GM12878 (cell line): ENCODE results near the gene RASGRF2. TPM values are rescaled to one million over a fixed set of nuclear protein-coding genes. Genes with fewer than 3 reads are reported as not detected.

Experiments used
- ATAC-seq: fragments of 200-7000 bp; cut with Tn5 transposase; 3 replicates; pipeline ENCODE4 v1.9.1; 2020; ENCODE audit warnings: mild to moderate bottlenecking, moderate library complexity
- BruUV-seq: library from RNA; stranded (reverse); fragments of 400-500 nt; replicated peaks from 2 replicates; lab custom pipeline; 2021; lab: Mats Ljungman, UMichigan
- CTCF ChIA-PET: fragments of 300-600 bp; sonication (Branson Sonifier 250); formaldehyde crosslinking; extraction: SDS; loops from one replicate; lab custom pipeline; 2021; ENCODE audit warnings: inconsistent platforms; lab: Yijun Ruan, JAX
- POLR2A ChIA-PET: fragments of 350-600 bp; formaldehyde crosslinking; extraction: SDS; loops from one replicate; lab custom pipeline; 2021; ENCODE audit warnings: inconsistent platforms; lab: Charles Lee
- RAD21 ChIA-PET: fragments of 300-600 bp; sonication (Branson Sonifier 250); formaldehyde crosslinking; loops from one replicate; lab custom pipeline; 2023; ENCODE audit warnings: antibody characterized with exemption; ENCODE audit not compliant: unreplicated experiment; lab: Charles Lee
- SMC1A ChIA-PET: fragments of 300-600 bp; sonication (Branson Sonifier 250); formaldehyde crosslinking; loops from one replicate; lab custom pipeline; 2023; ENCODE audit not compliant: unreplicated experiment, uncharacterized antibody; lab: Charles Lee
- DNase-seq: peaks from one replicate; pipeline ENCODE4 v3.0.0-alpha.2; 2011; ENCODE audit warnings: low read depth, low spot score
- FAIRE-seq: peaks from 3 replicates; lab custom pipeline; 2011; peaks lifted over from hg19 to GRCh38; lab: Jason Lieb, UNC
- H2AFZ ChIP-seq: 2 replicates; pipeline ENCODE4 v1.6.0; 2011; ENCODE audit warnings: low read depth, low read length, control low read depth; ENCODE audit not compliant: control insufficient read depth
- H3K27ac ChIP-seq: 2 replicates; pipeline ENCODE4 v1.5.1; 2011; ENCODE audit warnings: control low read depth; ENCODE audit not compliant: control insufficient read depth, insufficient read depth
- H3K27me3 ChIP-seq, 2 experiments: replicated peaks in 1 of 2; 2 replicates each; pipeline versions ENCODE4 v1.6.0 to v1.6.1; 2011; ENCODE audit warnings: low read length in 1 of 2; ENCODE audit not compliant: control insufficient read depth in 2 of 2, insufficient read depth in 2 of 2
- H3K36me3 ChIP-seq, 2 experiments: 2 replicates each; pipeline ENCODE4 v1.5.1; 2011; ENCODE audit warnings: low read length in 1 of 2; ENCODE audit not compliant: control insufficient read depth in 2 of 2, insufficient read depth in 2 of 2
- H3K4me1 ChIP-seq: 2 replicates; pipeline ENCODE4 v1.6.1; 2011; ENCODE audit warnings: mild to moderate bottlenecking, low read length, moderate library complexity, mixed read lengths; ENCODE audit not compliant: control insufficient read depth, insufficient read depth
- H3K4me2 ChIP-seq: 2 replicates; pipeline ENCODE4 v1.6.0; 2011; ENCODE audit warnings: control low read depth; ENCODE audit not compliant: control insufficient read depth, insufficient read depth
- H3K4me3 ChIP-seq: fragments of 200-600 bp; sonication (generic); 2 replicates; pipeline ENCODE4 v1.5.1; 2016
- H3K79me2 ChIP-seq: 2 replicates; pipeline ENCODE4 v1.6.0; 2011; ENCODE audit warnings: low read length; ENCODE audit not compliant: control insufficient read depth, insufficient read depth
- H3K9ac ChIP-seq: 2 replicates; pipeline ENCODE4 v1.8.0; 2011; ENCODE audit warnings: low read length, control low read depth, mixed read lengths; ENCODE audit not compliant: control insufficient read depth, insufficient read depth
- H3K9me3 ChIP-seq: replicated peaks from 3 replicates; pipeline ENCODE4 v1.5.1; 2011; ENCODE audit warnings: mild to moderate bottlenecking, low read length; ENCODE audit not compliant: control insufficient read depth, insufficient read depth
- H4K20me1 ChIP-seq: 2 replicates; pipeline ENCODE4 v1.6.0; 2011; ENCODE audit not compliant: control insufficient read depth, insufficient read depth
- ETV6 ChIP-seq, 2 experiments: fragments of 450-650 bp in 1 of 2; IDR thresholded peaks in 1 of 2; conservative IDR thresholded peaks in 1 of 2; 2 replicates each; pipeline ENCODE4 v1.6.1; 2014; ENCODE audit warnings: antibody characterized with exemption in 1 of 2, borderline replicate concordance in 1 of 2, low read depth in 1 of 2, mild to moderate bottlenecking in 1 of 2, moderate library complexity in 1 of 2
- LARP7 ChIP-seq: fragments of 450-650 bp; IDR thresholded peaks from 2 replicates; pipeline ENCODE4 v1.6.1; 2017; ENCODE audit warnings: mild to moderate bottlenecking
- MEF2A ChIP-seq: IDR thresholded peaks from 2 replicates; pipeline ENCODE4 v1.6.1; 2011; ENCODE audit warnings: low read depth, mild to moderate bottlenecking, low read length, moderate library complexity; ENCODE audit not compliant: insufficient read depth
- POLR2A ChIP-seq: IDR thresholded peaks from 2 replicates; pipeline ENCODE4 v1.6.1; 2011; ENCODE audit warnings: low read depth, mild to moderate bottlenecking, low read length
- RAD51 ChIP-seq: fragments of 450-650 bp; IDR thresholded peaks from 2 replicates; pipeline ENCODE4 v1.6.1; 2016; ENCODE audit warnings: moderate library complexity, mild to moderate bottlenecking, inconsistent platforms
- TAF1 ChIP-seq: IDR thresholded peaks from 2 replicates; pipeline ENCODE4 v1.6.1; 2011; ENCODE audit warnings: mild to moderate bottlenecking, low read depth, low read length, borderline replicate concordance
- WGBS: methylation state at CpG from one replicate; pipeline ENCODE4 v1.1.6; 2016; ENCODE audit warnings: low lambda C conversion rate; ENCODE audit not compliant: insufficient replicate concordance, insufficient coverage; ENCODE audit errors: missing lambda C conversion rate; 5-methylcytosine and 5-hydroxymethylcytosine counted together
- in situ Hi-C: fragments of 300-500 bp; cut with MboI; formaldehyde crosslinking; loops from 9 replicates; pipeline ENCODE4 v1.14.3; 2018; ENCODE audit warnings: mixed read lengths
- intact Hi-C: fragments of 100-400 bp; cut with micrococcal nuclease; formaldehyde crosslinking; loops from one replicate; pipeline ENCODE4 v1.14.2; 2022; ENCODE audit not compliant: unreplicated experiment
- polyA plus RNA-seq, 11 experiments: library from polyadenylated mRNA; depleted of rRNA in 4 of 11; unstranded in 6 of 11; stranded (reverse) in 5 of 11; fragments of >200 nt; fragmentation: Nextera tagmentation in 4 of 11; fragmentation: Illumina TruSeq in 1 of 11; extraction: Ambion mirVana in 4 of 11; extraction: Trizol in 1 of 11; gene quantifications; 1 replicate in 1 of 11; 2 replicates in 10 of 11; pipeline versions ENCODE4 v1.2.1 to v1.2.3, GENCODE V29; 2011 to 2016; ENCODE audit warnings: inconsistent platforms in 2 of 11, missing spikeins in 2 of 11, low read depth in 1 of 11
- total RNA-seq, 4 experiments: library from RNA; depleted of rRNA in 3 of 4; stranded (reverse); fragments of >200 nt in 3 of 4; fragmentation: Illumina TruSeq in 1 of 4; extraction: Trizol in 1 of 4; gene quantifications; 2 replicates each; pipeline versions ENCODE4 v1.2.1 to v1.2.3, GENCODE V29; 2013 to 2021
- TF ChIP-seq, protein P1 (sequence below): IDR thresholded peaks from 2 replicates; pipeline ENCODE4 v1.6.1; 2011; ENCODE audit warnings: mild to moderate bottlenecking, low read depth, low read length, moderate library complexity; ENCODE audit not compliant: insufficient replicate concordance
- TF ChIP-seq, protein P2 (sequence below): IDR thresholded peaks from 2 replicates; pipeline ENCODE4 v1.6.1; 2012; ENCODE audit warnings: low read length, inconsistent platforms

The RASGRF2 gene
- total and polyA plus RNA-seq, 10 of the 15 experiments (the other 5 are each of a cell fraction or from before 2014, with no cell fraction given) = 0.05 to 0.24 (median 0.07) TPM

DNA sequence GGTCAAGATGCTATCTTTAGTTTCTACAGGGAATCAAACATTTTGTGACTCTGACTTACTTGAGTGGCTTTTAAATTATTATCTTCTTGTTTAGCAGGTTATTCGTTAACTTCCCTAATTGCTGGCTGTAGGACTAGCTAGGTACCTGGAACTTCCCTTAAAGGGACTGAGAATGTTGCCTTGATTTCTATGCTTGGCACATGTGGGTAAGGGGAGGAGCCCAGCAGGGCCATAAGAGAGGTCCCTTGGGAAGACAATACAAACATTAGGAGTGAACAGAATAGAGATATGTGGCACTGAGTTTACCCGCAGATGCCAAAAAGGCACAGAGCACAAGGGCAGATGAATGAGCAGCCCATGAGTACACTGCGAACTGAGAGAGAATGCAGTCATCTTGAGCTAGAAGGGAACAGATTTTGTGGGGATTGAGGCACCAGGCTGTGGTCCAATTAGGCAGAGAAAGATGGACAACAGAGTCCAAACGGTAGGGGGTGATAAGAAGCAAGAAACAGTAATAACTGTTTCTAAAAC is 282.8 kb downstream of the RASGRF2 start (continued):
- TF ChIP-seq, protein P1, sequence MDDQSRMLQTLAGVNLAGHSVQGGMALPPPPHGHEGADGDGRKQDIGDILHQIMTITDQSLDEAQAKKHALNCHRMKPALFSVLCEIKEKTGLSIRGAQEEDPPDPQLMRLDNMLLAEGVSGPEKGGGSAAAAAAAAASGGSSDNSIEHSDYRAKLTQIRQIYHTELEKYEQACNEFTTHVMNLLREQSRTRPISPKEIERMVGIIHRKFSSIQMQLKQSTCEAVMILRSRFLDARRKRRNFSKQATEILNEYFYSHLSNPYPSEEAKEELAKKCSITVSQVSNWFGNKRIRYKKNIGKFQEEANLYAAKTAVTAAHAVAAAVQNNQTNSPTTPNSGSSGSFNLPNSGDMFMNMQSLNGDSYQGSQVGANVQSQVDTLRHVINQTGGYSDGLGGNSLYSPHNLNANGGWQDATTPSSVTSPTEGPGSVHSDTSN = no peak
- TF ChIP-seq, protein P2, sequence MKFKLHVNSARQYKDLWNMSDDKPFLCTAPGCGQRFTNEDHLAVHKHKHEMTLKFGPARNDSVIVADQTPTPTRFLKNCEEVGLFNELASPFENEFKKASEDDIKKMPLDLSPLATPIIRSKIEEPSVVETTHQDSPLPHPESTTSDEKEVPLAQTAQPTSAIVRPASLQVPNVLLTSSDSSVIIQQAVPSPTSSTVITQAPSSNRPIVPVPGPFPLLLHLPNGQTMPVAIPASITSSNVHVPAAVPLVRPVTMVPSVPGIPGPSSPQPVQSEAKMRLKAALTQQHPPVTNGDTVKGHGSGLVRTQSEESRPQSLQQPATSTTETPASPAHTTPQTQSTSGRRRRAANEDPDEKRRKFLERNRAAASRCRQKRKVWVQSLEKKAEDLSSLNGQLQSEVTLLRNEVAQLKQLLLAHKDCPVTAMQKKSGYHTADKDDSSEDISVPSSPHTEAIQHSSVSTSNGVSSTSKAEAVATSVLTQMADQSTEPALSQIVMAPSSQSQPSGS = no peak
- TF ChIP-seq ETV6 (conservative IDR thresholded peaks at IDR 0.05 in 1 of 2, IDR thresholded peaks at IDR 0.05 in 1 of 2; ENCODE audit: borderline replicate concordance in 1 of 2, low read depth in 1 of 2) (no peak), POLR2A (no peak), MEF2A (no peak), RAD51 (no peak)
- TF ChIP-seq, all 136 proteins: peak for 0

DNA sequence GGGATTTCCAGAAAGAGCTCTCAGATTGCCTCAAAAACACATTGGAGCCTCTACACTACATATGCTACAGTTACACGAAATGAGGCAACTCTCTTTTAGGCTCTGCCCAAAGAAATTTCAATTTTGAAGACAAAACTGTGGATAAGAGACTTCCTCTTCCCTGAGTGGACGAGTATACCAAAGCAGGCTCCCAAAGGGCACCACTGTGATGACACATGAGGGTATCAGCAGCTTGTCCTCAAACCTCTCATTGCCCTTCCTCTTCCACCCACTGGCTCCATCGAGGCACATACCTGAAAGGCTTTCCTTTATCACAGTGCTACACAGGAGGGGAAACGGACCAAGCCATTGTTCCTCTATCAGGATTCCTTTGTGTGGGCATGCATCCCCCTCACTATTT is 284.3 kb downstream of the RASGRF2 start:
- Histone ChIP-seq H2AFZ (no peak overlapping the region), H3K4me2 (no peak overlapping the region), H4K20me1 (no peaks in the 10 kb centered on the region), H3K27ac (no peak overlapping the region), H3K9ac (no peak overlapping the region), H3K4me3 (no peak overlapping the region), H3K4me1 (peaks cover 3% of the 10 kb centered on the region; the same call in 1 of the 2 replicates), H3K79me2 (no peaks in the 10 kb centered on the region), H3K36me3 (no peaks in the 10 kb centered on the region), H3K9me3 (no peaks in the 10 kb centered on the region), H3K27me3 (no peaks in the 10 kb centered on the region)
- ChIA-PET SMC1A (interaction anchor here (1.0 kb wide), 1 partner anchor 55 kb away, joined by 3 read pairs; no protein-coding TSS in a partner anchor), RAD21 (no interaction called here), CTCF (no interaction called here), POLR2A (no interaction called here)
- DNase-seq (no peak), ATAC-seq (no peak), FAIRE-seq (no peak)
- in situ Hi-C loops (no loop called here), intact Hi-C loops (no loop called here)
- BruUV-seq = no TSS peak
- TF ChIP-seq TAF1 (no peak), LARP7 (no peak)
- WGBS = 79% methylated on average over 4 of the region's 4 CpGs
